HG03575 (cell line): Measurements from ENCODE around the gene AMN1.

Experiments used
- ATAC-seq: cut with Tn5 transposase; IDR thresholded peaks from one replicate; pipeline ENCODE4 v1.9.1; 2021; ENCODE audit not compliant: unreplicated experiment, insufficient number of reproducible peaks, low FRiP score; ENCODE audit errors: extremely low read depth

AMN1 gene

DNA sequence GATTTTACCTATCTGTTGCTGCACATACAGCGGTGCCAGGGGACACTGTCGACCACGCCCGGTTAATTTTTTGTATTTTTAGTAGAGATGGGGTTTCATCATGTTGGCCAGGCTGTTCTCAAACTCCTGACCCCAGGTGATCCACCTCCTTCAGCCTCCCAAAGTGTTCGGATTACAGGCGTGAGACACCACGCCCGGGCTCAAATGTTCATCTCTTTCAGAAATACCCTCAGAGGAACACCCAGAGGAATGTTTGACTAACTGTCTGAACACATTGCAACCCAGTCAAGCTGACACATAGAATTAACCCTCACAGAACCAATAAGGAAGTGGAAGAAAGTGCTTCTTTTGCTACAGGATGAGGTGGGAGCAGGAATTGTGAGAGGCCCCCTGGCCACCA is 84.3 kb downstream of the AMN1 start:
- ATAC-seq: no peak

DNA sequence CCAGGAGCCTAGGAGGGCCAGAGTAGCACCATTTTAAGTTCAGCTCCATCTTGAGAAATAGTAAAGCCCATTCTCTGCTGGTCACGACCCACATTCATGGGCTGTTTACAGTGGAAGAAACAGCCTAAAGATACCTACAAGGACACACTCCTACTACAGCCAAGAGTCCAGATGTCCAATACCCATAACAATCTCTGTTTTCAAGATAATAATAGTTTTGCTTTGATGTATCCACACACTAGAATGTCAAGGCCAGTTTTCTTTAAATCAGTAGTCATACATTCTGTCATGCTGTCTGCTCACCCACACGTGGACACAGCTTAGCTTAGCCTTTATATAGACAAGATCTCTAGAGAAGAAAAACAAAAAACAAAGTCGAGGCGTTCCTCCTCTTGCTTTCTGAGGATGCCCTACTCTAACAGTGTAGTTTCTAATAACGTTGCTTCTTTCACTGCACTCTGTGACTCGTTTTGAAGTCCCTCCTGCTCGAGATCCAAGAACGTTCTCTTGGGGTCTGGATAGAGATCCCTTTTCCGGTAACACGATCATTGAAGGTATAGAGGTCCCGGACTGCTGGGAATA is 87.2 kb downstream of the AMN1 start:
- ATAC-seq: no peak

DNA sequence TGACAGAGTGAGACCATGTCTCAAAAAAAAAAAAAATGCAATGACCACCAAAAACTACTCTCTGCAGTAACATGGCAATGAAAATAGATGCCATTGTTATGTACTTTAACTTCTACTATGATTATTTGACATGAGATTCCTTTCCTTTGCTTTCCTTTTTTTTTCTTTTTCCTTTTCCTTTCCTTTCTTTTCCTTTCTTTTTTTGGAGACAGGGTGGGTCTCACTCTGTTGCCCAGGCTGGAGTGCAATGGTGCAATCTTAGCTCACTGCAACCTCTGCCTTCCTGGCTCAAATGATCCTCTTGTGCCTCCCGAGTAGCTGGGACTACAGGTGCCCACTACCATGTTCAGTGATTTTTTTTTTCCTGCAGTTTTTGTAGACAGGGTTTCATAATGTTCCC is 94.2 kb downstream of the AMN1 start:
- ATAC-seq: no peak

DNA sequence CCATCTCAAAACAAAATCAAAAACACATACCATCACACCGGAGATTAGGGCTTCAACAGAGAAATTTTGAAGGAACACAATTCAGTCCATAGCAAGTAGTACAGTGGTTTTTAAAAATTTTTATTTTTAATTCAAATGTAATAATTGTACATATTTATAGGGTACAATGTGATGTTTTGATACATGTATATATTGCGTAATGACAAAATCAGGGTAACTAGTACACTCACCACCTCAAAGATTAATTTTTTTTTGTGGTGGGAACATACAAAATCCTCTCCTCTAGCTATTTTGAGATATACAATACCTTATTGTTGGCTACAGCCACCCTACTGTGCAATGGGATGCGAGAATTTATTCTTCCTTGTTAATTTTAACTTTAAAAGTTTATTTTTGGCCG is 95.4 kb downstream of the AMN1 start:
- ATAC-seq: no peak

DNA sequence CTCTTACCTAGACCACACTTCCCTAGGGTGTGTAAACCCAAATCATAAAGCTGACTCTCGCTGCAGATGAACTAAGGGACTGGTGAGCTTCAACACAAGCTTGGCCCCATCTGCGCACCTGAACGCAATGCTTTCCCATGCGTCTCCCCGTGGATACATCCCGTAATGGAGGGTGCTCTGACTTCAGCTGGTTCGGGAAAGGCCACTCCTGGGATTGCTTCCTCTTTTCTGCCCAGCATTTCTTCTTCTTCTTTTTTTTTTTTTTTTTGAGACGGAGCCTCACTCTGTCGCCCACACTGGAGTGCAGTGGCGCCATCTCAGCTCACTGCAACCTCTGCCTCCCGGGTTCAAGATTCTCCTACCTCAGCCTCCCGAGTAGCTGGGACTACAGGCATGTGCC is 97.0 kb downstream of the AMN1 start:
- ATAC-seq: no peak

DNA sequence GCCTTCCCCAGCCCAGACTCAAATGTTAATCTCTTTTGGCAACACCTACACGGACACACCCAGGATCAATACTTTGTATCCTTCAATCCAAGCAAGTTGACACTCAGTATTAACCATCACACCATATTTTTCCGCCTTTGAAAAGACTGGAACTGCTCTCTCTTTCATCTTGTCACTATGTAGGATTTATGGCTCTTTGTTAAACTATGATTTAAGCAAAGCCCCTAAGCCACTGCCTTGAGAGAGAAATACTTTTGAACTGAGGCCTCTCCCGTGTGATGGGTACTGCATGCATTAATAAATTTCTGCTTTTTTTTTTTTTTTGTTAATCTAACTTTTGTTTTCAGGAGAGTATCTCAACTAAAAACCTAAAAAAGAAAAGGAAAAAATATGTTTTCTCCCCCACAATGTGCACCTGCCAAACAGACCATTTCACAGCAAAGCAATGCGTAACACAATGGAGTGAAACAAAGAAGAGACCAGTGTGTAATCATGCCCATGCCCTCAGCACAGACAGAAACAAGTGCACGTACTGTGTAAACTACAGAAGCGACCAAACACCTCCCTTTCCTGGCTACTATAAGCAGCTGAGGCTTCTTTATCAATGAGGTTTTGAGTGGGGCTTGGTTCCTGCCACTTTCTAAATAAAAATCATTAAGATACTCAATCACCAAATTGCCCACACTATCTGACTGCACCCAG is 97.6 kb downstream of the AMN1 start:
- no peak for ATAC-seq

DNA sequence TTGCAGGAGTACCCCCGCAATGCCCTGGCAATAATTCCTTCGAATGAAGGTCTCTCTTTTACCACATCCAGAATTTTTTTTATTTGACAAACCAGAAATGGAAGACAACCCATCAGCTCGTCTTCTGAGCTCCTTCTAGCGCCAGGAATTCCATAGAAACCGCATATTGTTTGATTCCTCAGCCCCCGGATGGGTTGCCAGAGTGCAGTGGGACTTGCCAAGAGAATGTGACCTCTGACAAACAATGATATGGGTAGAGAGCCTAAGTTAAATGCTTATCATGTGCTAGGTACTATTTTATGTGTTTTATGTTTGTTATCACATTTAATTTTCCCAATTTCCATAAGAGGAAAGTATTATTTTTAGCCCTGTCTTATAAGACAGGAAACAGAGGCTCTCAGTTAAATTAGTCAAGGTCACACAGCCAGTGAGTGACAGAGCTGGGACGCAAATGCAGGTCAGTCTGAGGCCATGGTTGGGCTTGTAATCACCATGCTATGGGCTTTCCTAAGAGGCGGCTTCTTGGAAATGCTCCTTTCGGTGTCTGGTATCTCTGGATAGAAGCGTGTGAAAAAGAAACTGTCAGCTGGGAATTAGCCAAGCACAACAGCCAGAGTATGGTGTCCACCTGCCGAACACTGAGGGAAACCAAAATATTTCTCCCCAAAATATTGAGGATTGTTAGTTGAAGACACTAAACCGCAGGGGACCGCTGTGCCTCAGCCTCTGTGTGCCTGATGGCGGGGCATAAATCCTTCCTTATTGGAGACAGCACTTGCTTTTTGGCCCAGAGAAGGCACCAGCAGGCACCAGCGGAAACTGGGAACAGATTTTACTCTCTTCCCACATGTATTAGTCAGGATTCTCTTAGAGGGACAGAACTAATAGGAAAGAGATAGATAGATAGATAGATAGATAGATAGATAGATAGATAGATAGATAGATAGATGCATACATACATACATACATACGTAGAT is 98.8 kb downstream of the AMN1 start:
- ATAC-seq: no peak

DNA sequence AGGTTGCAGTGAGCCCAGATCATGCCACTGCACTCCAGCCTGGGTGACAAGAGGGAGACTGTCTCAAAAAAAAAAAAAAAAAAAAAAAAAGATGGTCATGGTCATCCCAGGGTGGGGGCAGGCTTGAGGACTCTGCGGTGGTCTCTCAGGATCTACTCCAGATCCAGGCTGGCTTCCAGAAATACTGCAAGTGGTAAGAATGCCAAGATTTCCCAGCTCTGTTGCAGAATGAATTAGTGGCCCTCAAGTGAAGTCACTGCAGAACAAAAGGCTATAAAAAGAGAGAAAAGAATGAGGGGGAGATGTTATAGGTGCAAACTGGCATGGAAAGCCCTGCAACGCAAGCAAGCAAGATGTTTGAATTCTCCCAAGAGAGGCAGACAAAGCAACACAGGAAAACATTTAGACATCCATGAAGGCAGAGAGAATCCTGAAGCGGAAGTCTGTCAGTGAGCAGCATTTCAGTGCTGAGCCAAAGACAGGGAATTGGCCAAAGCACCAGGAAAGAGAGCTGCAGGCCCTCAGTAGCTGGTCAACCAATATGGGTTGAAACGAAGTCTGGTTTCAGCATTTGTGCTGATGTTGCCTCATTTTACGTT is 101.3 kb downstream of the AMN1 start:
- ATAC-seq: no peak

DNA sequence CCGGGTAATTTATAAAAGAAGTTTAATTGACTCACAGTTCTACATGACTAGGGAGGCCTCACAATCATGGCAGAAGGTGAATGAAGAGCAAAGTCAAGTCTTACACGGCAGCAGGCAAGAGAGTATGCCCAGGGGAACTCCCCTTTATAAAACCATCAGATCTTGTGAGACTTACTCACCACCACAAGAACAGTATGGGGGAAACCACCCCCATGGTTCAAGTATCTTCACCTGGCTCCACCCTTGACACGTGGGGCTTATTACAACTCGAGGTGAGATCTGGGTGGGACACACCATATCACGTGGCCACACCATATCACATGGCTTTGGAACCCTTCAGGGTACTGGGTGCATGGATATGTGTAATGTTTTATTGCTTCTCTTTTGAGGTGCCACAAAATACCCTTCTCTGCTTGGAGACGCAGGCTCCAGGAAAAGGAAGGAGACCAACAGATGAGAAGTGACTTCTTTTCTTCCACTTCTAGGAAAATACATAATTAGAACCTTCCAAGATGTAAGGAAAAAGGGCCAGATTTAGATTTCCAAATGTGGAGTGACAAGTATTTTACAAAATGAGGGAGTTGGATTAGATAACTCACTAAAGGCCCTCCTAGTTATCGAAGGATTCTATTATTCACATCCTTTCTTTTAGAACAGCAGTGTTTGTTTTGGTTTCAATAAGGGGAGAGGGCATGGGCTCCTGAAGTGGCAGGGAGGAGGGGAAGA is 102.4 kb downstream of the AMN1 start:
- ATAC-seq: no peak

DNA sequence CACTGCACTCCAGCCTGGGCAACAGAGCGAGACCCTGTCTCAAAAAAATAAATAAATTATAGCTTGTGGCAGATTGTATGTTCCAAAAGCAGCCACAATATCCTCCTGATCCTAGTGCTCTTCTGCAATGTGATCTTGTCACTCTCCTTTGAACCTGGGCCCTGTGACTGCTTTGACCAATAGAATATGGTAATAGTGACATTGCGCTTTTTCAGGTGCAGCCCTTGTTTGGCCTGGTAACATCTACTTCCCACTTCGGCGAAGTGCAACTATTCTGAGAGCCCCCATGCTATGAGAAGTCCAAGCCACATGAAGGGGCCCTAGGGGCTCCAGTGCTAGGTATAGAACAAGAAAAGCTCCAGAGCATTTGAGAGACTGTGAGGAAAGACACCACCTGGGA is 106.8 kb downstream of the AMN1 start:
- ATAC-seq: no peak
